ENCODE results near the gene SLC36A4.

SLC36A4 gene

DNA sequence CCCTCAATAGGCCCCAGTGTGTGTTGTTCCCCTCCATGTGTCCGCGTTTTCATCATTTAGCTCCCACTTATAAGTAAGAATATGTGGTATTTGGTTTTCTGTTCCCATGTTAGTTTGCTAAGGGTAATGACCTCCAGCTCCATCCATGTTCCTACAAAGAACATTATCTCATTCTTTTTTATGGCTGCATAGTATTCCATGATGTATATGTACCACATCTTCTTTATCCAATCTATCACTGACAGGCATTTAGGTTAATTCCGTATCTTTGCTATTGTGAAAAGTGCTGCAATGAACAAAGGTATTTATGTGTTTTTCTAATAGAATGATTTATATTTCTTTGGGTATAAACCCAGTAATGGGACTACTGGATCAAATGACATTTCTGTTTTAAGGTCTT is 42.1 kb downstream of the SLC36A4 start:
- TF ChIP-seq, protein P1, sequence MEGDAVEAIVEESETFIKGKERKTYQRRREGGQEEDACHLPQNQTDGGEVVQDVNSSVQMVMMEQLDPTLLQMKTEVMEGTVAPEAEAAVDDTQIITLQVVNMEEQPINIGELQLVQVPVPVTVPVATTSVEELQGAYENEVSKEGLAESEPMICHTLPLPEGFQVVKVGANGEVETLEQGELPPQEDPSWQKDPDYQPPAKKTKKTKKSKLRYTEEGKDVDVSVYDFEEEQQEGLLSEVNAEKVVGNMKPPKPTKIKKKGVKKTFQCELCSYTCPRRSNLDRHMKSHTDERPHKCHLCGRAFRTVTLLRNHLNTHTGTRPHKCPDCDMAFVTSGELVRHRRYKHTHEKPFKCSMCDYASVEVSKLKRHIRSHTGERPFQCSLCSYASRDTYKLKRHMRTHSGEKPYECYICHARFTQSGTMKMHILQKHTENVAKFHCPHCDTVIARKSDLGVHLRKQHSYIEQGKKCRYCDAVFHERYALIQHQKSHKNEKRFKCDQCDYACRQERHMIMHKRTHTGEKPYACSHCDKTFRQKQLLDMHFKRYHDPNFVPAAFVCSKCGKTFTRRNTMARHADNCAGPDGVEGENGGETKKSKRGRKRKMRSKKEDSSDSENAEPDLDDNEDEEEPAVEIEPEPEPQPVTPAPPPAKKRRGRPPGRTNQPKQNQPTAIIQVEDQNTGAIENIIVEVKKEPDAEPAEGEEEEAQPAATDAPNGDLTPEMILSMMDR (IDR thresholded peaks at IDR 0.05; ENCODE audit: poor library complexity, severe bottlenecking), result no peak
- no peak for ATAC-seq (ENCODE audit: low read depth)
- Histone ChIP-seq H3K36me3 (ENCODE audit: low read depth) (no peaks in the 10 kb centered on the region), H3K27me3 (ENCODE audit: insufficient read depth, poor library complexity, severe bottlenecking) (no peaks in the 10 kb centered on the region), H3K4me3 (ENCODE audit: severe bottlenecking) (no peak overlapping the region), H3K4me1 (ENCODE audit: insufficient read depth, poor library complexity, severe bottlenecking) (no peaks in the 10 kb centered on the region), H3K27ac (ENCODE audit: poor library complexity, severe bottlenecking) (no peak overlapping the region), H3K9me3 (ENCODE audit: severe bottlenecking) (no peaks in the 10 kb centered on the region)
- DNase-seq (ENCODE audit: low spot score), result no peak

DNA sequence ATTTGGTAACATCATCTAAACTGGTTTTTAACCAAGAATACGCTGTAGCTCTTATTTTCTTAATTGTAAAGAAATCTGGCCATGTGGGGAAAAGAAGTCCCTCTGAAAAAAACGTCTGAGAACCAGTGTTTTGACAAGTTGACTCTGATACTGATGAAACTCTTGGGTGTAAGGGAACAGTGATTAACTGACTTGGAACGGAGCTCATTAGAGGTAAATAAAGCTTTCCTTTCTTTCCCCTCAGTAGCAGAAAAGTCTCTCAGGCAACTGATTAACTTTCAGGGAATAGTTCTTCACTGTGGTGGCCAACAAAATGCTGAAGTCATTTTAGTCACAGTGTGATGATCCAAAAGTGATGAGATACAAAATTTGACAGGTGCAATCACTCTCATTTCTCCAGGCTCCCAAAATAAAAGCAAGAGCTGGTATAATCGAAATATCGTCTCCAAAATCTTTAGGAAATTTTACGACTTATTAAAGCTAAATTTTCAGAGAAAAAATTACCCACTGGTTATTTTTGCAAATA is 52.3 kb downstream of the SLC36A4 start:
- H3K9me3 ChIP-seq (ENCODE audit: severe bottlenecking), result no peaks in the 10 kb centered on the region
- TF ChIP-seq, protein P1 (IDR thresholded peaks at IDR 0.05; ENCODE audit: poor library complexity, severe bottlenecking), result no peak
- ATAC-seq (ENCODE audit: low read depth) (no peak), DNase-seq (ENCODE audit: low spot score) (no peak)
- H3K4me1 ChIP-seq (ENCODE audit: insufficient read depth, poor library complexity, severe bottlenecking), result no peaks in the 10 kb centered on the region
- H3K4me3 ChIP-seq (ENCODE audit: severe bottlenecking), result no peak overlapping the region
- H3K36me3 ChIP-seq (ENCODE audit: low read depth), result no peaks in the 10 kb centered on the region
- H3K27me3 ChIP-seq (ENCODE audit: insufficient read depth, poor library complexity, severe bottlenecking), result no peaks in the 10 kb centered on the region
- no peak overlapping the region for H3K27ac ChIP-seq (ENCODE audit: poor library complexity, severe bottlenecking)

DNA sequence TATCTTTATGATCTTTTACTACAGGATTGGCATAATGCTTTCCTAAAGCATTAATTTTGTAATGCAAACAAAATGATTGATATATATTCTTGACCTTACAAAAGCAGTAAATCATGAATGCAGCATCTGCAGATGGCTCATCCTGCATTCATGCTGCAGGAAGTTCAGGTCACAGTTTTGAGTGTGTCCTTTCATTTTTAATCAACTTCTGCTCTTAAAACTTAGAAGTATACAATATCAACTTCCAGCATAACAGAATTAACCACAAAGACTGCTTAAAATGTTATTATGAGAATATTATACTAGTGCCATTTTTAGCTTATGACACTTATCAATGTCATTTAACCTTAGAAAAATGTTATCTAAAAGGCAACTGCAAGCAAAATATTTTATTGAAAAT is 54.0 kb downstream of the SLC36A4 start:
- no peaks in the 10 kb centered on the region for H3K9me3 ChIP-seq (ENCODE audit: severe bottlenecking)
- no peak overlapping the region for H3K4me3 ChIP-seq (ENCODE audit: severe bottlenecking)
- ATAC-seq (ENCODE audit: low read depth) (no peak), DNase-seq (ENCODE audit: low spot score) (no peak)
- H3K27ac ChIP-seq (ENCODE audit: poor library complexity, severe bottlenecking), result no peak overlapping the region
- no peaks in the 10 kb centered on the region for H3K4me1 ChIP-seq (ENCODE audit: insufficient read depth, poor library complexity, severe bottlenecking)
- no peaks in the 10 kb centered on the region for H3K27me3 ChIP-seq (ENCODE audit: insufficient read depth, poor library complexity, severe bottlenecking)
- TF ChIP-seq, protein P1 (IDR thresholded peaks at IDR 0.05; ENCODE audit: poor library complexity, severe bottlenecking), result no peak
- no peaks in the 10 kb centered on the region for H3K36me3 ChIP-seq (ENCODE audit: low read depth)

DNA sequence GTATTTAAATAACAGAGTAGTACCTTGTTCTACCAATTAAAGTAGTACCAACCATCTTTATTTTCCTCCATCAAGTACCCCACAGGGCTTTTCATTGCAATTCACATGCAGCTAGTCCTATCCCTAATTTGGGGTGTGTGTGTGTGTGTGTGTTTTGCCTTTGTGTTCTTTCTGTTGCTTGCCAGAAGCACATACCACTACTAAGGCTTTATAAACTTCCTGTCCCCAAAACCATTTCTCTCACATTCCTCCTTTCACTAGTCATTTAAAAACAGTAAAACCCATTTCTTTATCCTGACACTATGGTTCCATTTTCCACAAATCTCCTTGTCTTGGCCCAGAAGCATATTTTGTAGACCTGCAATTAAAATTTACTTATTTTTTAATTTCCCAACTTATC is 54.6 kb downstream of the SLC36A4 start:
- no peak for ATAC-seq (ENCODE audit: low read depth)
- Histone ChIP-seq H3K27ac (ENCODE audit: poor library complexity, severe bottlenecking) (no peak overlapping the region), H3K4me1 (ENCODE audit: insufficient read depth, poor library complexity, severe bottlenecking) (no peaks in the 10 kb centered on the region), H3K27me3 (ENCODE audit: insufficient read depth, poor library complexity, severe bottlenecking) (no peaks in the 10 kb centered on the region), H3K9me3 (ENCODE audit: severe bottlenecking) (no peaks in the 10 kb centered on the region), H3K4me3 (ENCODE audit: severe bottlenecking) (no peak overlapping the region), H3K36me3 (ENCODE audit: low read depth) (no peaks in the 10 kb centered on the region)
- TF ChIP-seq, protein P1 (IDR thresholded peaks at IDR 0.05; ENCODE audit: poor library complexity, severe bottlenecking), result no peak
- no peak for DNase-seq (ENCODE audit: low spot score)

DNA sequence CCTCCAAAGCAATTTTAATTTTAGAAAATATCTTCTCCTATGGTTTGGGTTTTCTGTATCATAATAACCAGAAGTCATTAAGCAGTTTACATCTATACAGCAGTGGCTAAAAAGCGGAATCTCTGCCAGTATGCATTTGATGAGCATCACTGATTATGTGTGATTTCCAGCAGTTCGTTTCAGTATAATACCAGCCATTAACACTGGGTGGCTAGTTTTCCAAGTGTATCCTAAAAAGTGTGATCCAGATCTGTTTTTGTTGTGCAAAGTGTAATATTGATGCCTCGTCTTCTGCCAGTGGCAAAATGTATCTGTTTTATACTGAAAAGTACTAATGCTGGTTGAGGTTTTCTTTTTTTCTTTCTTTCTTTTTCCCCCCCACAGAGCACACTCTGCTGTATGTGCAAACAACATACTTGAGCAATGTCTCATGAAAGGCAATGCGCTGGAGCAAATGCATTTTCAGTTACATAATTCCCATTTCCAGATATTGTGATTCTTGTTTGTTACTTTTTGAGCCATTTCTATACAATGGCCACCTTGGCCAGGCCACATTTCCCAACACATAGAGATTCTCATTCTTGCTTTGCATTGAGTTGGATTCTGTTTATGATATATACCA is 64.2 kb downstream of the SLC36A4 start:
- ATAC-seq (ENCODE audit: low read depth), result no peak
- TF ChIP-seq, protein P1 (IDR thresholded peaks at IDR 0.05; ENCODE audit: poor library complexity, severe bottlenecking), result no peak

More for the DNA sequence above, 64.2 kb downstream of the SLC36A4 start:
- no peaks in the 10 kb centered on the region for H3K27me3 ChIP-seq (ENCODE audit: insufficient read depth, poor library complexity, severe bottlenecking)
- no peak overlapping the region for H3K27ac ChIP-seq (ENCODE audit: poor library complexity, severe bottlenecking)
- H3K36me3 ChIP-seq (ENCODE audit: low read depth), result no peaks in the 10 kb centered on the region
- H3K4me3 ChIP-seq (ENCODE audit: severe bottlenecking), result no peak overlapping the region
- H3K4me1 ChIP-seq (ENCODE audit: insufficient read depth, poor library complexity, severe bottlenecking), result no peaks in the 10 kb centered on the region
- H3K9me3 ChIP-seq (ENCODE audit: severe bottlenecking), result no peaks in the 10 kb centered on the region
- no peak for DNase-seq (ENCODE audit: low spot score)

Measured in RWPE2 (cell line).